Subcutaneous abdominal adipose tissue (tissue), 5 donors: ENCODE results near the gene MIDN.

Experiments
- H3K27ac ChIP-seq: one replicate; pipeline ENCODE4 v1.7.0; 2013; ENCODE audit warnings: low read depth, mild to moderate bottlenecking, inconsistent platforms, low read length, moderate library complexity
- H3K27me3 ChIP-seq, 5 donors: one replicate each; pipeline ENCODE4 v1.7.0; 2013; ENCODE audit warnings: low read length in 5 of 5, inconsistent platforms in 1 of 5; ENCODE audit not compliant: control insufficient read depth in 5 of 5, insufficient read depth in 4 of 5
- H3K36me3 ChIP-seq, 5 donors: one replicate each; pipeline ENCODE4 v1.7.0; 2013; ENCODE audit warnings: low read length in 5 of 5; ENCODE audit not compliant: control insufficient read depth in 5 of 5, insufficient read depth in 5 of 5
- H3K4me1 ChIP-seq, 5 donors: one replicate each; pipeline ENCODE4 v1.7.0; 2013; ENCODE audit warnings: low read length in 5 of 5, mild to moderate bottlenecking in 3 of 5, moderate library complexity in 1 of 5; ENCODE audit not compliant: control insufficient read depth in 5 of 5, insufficient read depth in 5 of 5
- H3K4me3 ChIP-seq, 5 donors: one replicate each; pipeline ENCODE4 v1.7.0; 2013; ENCODE audit warnings: low read length in 5 of 5, low read depth in 1 of 5
- H3K9ac ChIP-seq, 5 donors: one replicate each; pipeline ENCODE4 v1.7.0; 2013; ENCODE audit warnings: low read length in 5 of 5, mild to moderate bottlenecking in 4 of 5, moderate library complexity in 3 of 5
- H3K9me3 ChIP-seq, 5 donors: one replicate each; pipeline ENCODE4 v1.7.0; 2013; ENCODE audit warnings: low read length in 5 of 5; ENCODE audit not compliant: control insufficient read depth in 5 of 5
- donor health status: healthy.
- donor health status: healthy.
- donor health status: healthy.
- donor health status: healthy.
- donor health status: healthy.

MIDN gene

GRCh38 chr19:1288833-1289685 is 40.7 kb downstream of the MIDN start:
- Histone ChIP-seq H3K4me3 (no peak overlapping the region), H3K4me1 (peaks cover 0 to 14% (median 8%) of the 10 kb centered on the region in 5 donors), H3K27ac (no peak overlapping the region), H3K9me3 (no peaks in the 10 kb centered on the region), H3K9ac (no peak overlapping the region), H3K36me3 (no peaks in the 10 kb centered on the region), H3K27me3 (peaks cover 62 to 91% (median 82%) of the 10 kb centered on the region in 5 donors)

- Histone ChIP-seq H3K4me3 (no peak overlapping the region), H3K9ac (no peak overlapping the region), H3K9me3 (no peaks in the 10 kb centered on the region), H3K27me3 (peaks cover 59 to 91% (median 82%) of the 10 kb centered on the region in 5 donors), H3K36me3 (no peaks in the 10 kb centered on the region), H3K4me1 (peaks cover 0 to 14% (median 8%) of the 10 kb centered on the region in 5 donors), H3K27ac (no peak overlapping the region)
Measured at GRCh38 chr19:1289686-1290025, 41.3 kb downstream of the MIDN start.

- Histone ChIP-seq H3K4me3 (no peak overlapping the region), H3K4me1 (peaks cover 0 to 14% (median 9%) of the 10 kb centered on the region in 5 donors), H3K27me3 (peaks cover 55 to 91% (median 82%) of the 10 kb centered on the region in 5 donors), H3K9ac (no peak overlapping the region), H3K9me3 (no peaks in the 10 kb centered on the region), H3K36me3 (no peaks in the 10 kb centered on the region), H3K27ac (no peak overlapping the region)
Measured at GRCh38 chr19:1290196-1290702, 41.9 kb downstream of the MIDN start.

- H3K27ac ChIP-seq: no peak overlapping the region
- no peaks in the 10 kb centered on the region for H3K9me3 ChIP-seq
- H3K4me3 ChIP-seq: no peak overlapping the region
- no peaks in the 10 kb centered on the region for H3K36me3 ChIP-seq
- peaks cover 0 to 17% (median 13%) of the 10 kb centered on the region in 5 donors for H3K4me1 ChIP-seq
- peaks cover 54 to 93% (median 83%) of the 10 kb centered on the region in 5 donors for H3K27me3 ChIP-seq
- H3K9ac ChIP-seq: no peak overlapping the region
Measured at GRCh38 chr19:1290703-1291651, 42.6 kb downstream of the MIDN start.

- Histone ChIP-seq H3K27me3 (peaks cover 53 to 86% (median 77%) of the 10 kb centered on the region in 5 donors), H3K9ac (no peak overlapping the region), H3K27ac (no peak overlapping the region), H3K9me3 (no peaks in the 10 kb centered on the region), H3K4me3 (no peak overlapping the region), H3K36me3 (no peaks in the 10 kb centered on the region), H3K4me1 (peaks cover 0 to 14% (median 9%) of the 10 kb centered on the region in 5 donors)
Measured at GRCh38 chr19:1291761-1292418, 43.5 kb downstream of the MIDN start.

GRCh38 chr19:1292419-1293151 is 44.2 kb downstream of the MIDN start:
- H3K9ac ChIP-seq: no peak overlapping the region
- H3K27me3 ChIP-seq: peaks cover 46 to 80% (median 70%) of the 10 kb centered on the region in 5 donors
- H3K4me3 ChIP-seq: no peak overlapping the region
- H3K36me3 ChIP-seq: no peaks in the 10 kb centered on the region
- no peak overlapping the region for H3K27ac ChIP-seq
- H3K4me1 ChIP-seq: peaks cover 0 to 9% (median 8%) of the 10 kb centered on the region in 5 donors
- H3K9me3 ChIP-seq: no peaks in the 10 kb centered on the region

- peaks cover 0 to 6% (median 4%) of the 10 kb centered on the region in 5 donors for H3K4me1 ChIP-seq
- peaks cover 35 to 65% (median 61%) of the 10 kb centered on the region in 5 donors for H3K27me3 ChIP-seq
- H3K27ac ChIP-seq: no peak overlapping the region
Measured at GRCh38 chr19:1293782-1294604, 45.6 kb downstream of the MIDN start.

GRCh38 chr19:1294688-1295087 is 46.3 kb downstream of the MIDN start:
- Histone ChIP-seq H3K36me3 (no peaks in the 10 kb centered on the region), H3K27me3 (peaks cover 32 to 60% (median 54%) of the 10 kb centered on the region in 5 donors), H3K27ac (no peak overlapping the region)

More at GRCh38 chr19:1293782-1294604, 45.6 kb downstream of the MIDN start:
- no peak overlapping the region for H3K9ac ChIP-seq
- no peak overlapping the region for H3K4me3 ChIP-seq
- no peaks in the 10 kb centered on the region for H3K9me3 ChIP-seq
- no peaks in the 10 kb centered on the region for H3K36me3 ChIP-seq

More at GRCh38 chr19:1294688-1295087, 46.3 kb downstream of the MIDN start:
- Histone ChIP-seq H3K9ac (no peak overlapping the region), H3K4me1 (peaks cover 0 to 6% (median 4%) of the 10 kb centered on the region in 5 donors), H3K9me3 (no peaks in the 10 kb centered on the region), H3K4me3 (no peak overlapping the region)
